Muscle of arm (tissue), 12 donors: Measurements from ENCODE around the gene CZIB. TPM values are rescaled to one million over a fixed set of nuclear protein-coding genes. Genes with fewer than 3 reads are reported as not detected.
"Not testable (repeated sequence)": the region's sequence is repeated elsewhere in the genome, so short reads cannot be mapped to it uniquely, and the experiment has no call there.

Experiments used
- DNase-seq: peaks from one replicate; pipeline ENCODE4 v3.0.0-alpha.2; 2013
- polyA plus RNA-seq, 12 donors: library from polyadenylated mRNA; unstranded; fragments of 120-200 nt; gene quantifications; one replicate each; pipeline ENCODE4 v1.2.1, GENCODE V29; 2013; ENCODE audit not compliant: insufficient read length in 12 of 12

CZIB gene
- polyA plus RNA-seq, 12 donors, result 50.0 to 80.6 (median 63.3) TPM; not detected in 1

GRCh38 chr1:53196485-53197290 is 23.7 kb downstream of the CZIB start, which contains the start of gene CPT2:
CPT2 (plus strand) TSS chr1:53196824; CDS start chr1:53196944, 120 bp downstream.
- DNase-seq, result peak; percentile 94

DNA sequence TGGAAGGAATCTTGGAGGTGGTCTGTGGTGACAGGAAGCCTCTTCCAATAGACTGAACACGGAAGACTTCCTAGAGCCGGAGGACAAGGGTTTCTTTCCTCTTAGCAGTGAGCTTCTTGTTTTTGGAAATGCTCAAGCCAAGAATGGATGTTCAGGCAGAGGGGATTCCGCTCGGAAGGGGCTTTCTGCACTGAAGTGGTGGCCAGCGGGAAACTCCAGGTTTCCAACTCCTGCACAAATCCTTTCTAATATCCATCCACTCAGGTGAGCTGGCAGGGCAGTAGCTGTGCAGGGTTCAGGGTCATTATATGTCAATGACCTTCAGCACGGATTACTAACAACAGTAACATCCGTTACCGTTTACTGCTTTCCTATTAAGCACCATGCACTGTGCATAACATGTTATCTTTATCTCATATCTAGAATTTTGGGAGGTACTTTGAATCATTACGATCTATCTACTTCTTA is 24.4 kb downstream of the CZIB start:
- no peak for DNase-seq

GRCh38 chr1:53195246-53196016 is 25.0 kb downstream of the CZIB start:
- no peak for DNase-seq

- no peak for DNase-seq
These were observed 30.2 kb downstream of the CZIB start for GRCh38 chr1:53190210-53190611.

GRCh38 chr1:53189061-53189460 is 31.4 kb downstream of the CZIB start:
- DNase-seq, result no peak

- DNase-seq, result no peak
These were observed 32.3 kb downstream of the CZIB start for GRCh38 chr1:53188099-53188498.

- DNase-seq, result no peak
These were observed 33.0 kb downstream of the CZIB start for GRCh38 chr1:53187401-53187800.

DNA sequence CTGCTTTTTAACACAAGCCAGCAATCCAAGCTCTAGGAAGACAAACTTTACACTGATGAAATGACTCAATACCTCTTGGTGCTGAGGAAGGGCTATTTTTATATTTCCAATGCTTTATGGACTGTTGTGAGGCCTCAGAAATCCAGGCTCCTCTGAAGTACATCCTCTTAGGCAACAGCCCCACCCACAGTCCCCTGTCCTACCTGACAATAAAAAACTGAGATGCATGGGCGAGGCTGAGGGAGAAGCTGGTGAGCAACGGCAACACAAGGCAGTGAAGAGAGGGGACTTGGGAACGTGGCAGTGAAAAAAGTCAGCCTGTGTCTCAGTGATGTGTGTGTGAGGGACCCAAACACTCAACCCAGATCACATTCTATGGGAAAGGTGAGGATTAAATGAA is 33.9 kb downstream of the CZIB start:
- no peak for DNase-seq

GRCh38 chr1:53185955-53186297 is 34.5 kb downstream of the CZIB start:
- DNase-seq, result not testable (repeated sequence)

GRCh38 chr1:53183095-53183990 is 37.1 kb downstream of the CZIB start:
- no peak for DNase-seq

DNA sequence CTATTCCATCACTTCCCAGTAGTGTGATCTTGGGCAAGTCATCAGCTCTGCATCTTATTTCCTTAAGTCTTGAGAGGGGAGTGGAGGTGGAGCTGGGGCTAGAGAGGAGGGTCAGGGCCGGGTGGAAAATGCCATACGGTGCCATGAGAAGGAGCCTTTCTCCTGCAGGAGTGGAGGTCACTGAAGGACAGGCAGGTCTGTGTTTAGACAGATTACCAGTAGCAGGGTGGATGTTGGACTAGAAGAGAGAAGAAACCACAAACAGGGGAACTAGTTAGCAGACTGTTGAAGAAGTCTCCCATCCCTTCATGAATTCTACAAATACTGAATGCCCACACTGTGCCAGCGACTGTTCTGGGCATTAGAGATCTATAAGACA is 37.7 kb downstream of the CZIB start:
- no peak for DNase-seq

- peak; percentile 77 for DNase-seq
These were observed 38.3 kb downstream of the CZIB start for GRCh38 chr1:53182111-53182593.

- no peak for DNase-seq
These were observed 39.5 kb downstream of the CZIB start for GRCh38 chr1:53180951-53181350.

DNA sequence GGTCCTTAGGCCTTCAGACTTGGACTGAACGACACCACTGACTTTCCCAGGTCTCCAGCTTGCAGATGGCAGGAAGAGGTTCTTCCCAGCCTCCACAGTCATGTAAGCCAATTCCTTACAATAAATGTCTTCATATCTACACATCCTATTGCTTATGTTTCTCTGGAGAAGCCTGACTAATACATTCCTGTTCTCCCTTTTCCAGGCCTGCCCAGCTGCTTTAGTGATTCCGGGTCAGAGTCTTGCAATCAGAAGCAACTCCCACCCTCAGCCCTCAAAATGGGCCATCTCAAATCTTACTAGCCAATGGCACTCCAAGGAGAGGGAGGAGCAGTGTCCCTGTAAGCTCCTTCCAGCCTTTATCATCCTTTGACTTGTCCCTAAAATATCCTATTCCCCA is 40.2 kb downstream of the CZIB start:
- no peak for DNase-seq

GRCh38 chr1:53176452-53177208 is 43.8 kb downstream of the CZIB start:
- DNase-seq, result peak; percentile 30

DNA sequence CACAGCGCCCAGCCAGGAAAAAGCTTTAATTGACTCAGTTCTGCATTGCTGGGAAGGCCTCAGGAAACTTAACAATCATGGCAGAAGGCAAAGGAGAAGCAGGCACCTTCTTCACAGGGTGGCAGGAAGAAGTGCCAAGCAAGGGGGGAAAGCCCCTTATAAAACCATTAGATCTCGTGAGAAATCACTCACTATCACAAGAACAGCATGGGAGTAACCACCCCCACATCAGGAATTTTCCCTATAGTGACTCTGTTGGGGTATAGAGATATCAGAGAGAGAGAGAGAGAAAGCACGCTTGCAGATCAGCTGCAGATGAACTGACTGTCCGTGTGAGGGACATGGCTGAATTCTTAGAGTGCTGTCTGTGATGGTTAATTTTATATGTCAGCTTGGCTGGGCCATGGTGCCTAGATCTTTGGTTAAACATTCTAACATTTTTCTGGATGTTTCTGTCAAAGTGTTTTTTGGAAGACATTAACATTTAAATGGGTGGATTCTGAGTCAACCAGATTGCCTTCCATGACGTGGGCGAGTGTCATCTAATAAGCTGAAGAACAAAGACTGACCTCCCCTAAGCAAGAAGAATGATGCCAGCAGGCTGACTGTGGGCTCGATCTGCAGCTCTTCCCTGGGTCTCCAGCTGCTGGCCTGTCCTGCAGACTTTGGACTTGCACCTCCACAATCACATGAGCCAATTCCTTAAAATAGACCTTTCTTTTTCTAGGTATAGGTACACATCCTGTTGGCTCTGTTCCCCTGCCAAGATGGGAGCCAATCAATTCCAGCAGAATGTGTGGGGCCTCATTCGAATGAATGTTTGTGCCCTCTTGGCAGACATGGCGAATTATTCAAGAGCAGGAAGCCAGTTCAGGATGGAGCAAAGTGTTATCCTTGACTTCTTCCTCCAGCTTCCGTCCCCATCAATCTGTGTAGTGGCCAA is 45.2 kb downstream of the CZIB start:
- no peak for DNase-seq

DNA sequence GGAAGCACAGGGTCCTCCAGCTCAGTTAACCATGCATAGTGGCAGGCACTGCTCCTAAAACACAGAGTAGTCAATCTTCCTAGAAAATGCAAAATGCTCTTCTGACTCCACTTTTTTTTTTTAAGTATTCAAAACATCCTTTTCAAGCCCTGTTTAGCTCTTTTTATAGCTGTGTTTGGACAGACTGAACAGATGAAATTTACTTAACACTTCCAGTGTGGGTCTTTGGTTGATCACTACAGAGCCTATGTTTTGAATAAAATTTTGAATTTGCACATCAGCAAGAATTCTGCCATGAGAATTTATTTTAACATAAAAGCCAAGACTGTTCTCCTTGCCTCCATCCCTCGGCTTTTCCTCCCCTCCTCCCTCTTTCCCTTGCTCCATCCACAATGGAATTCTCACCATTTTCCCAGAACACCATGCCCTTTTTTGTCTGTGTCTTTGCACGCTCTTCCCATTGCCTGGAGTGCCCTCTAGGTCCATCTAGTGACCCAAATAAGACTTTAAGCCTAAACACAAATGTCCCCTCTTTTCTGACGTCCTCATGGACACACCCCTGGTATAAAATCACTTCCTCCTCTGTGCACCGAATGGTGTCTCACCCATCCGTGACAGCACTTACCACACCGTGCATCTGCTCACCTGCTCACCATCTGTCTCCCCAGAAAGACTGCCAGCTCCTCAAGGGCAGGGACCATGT is 47.9 kb downstream of the CZIB start:
- no peak for DNase-seq

- DNase-seq, result no peak
These were observed 53.5 kb downstream of the CZIB start for GRCh38 chr1:53166912-53167311.

DNA sequence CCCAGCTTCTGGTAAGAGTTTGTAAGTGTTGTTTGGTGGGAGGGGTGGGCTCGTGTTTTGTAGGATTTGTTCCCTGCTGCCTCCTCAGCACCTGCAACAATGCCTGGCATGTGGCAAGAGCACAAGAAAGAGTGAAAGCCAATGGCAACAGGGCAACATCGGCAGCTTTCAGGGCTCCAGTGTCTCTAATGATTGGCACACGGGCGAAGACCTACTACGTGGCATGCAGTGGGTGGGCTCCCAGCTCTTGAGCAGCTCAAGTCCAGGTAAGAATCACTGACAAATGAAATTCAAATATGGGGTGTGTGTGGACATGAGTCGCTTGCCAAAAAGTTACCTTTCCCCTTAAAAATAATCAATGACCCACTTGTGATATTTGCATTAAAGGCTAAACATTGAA is 54.1 kb downstream of the CZIB start:
- no peak for DNase-seq
